Mesothelial cell of epicardium (in vitro differentiated cells): ENCODE data around the gene LRP5. TPM values are rescaled to one million over a fixed set of nuclear protein-coding genes. Genes with fewer than 3 reads are reported as not detected.

Experiments used
- DNase-seq, 2 experiments: peaks; one replicate each; pipeline ENCODE4 v3.0.0; 2021; ENCODE audit warnings: low spot score in 2 of 2; ENCODE audit not compliant: unreplicated experiment in 2 of 2
- H3K27ac Mint-ChIP-seq: 2 replicates; pipeline ENCODE4 v1.8.0; 2021; ENCODE audit warnings: mixed read lengths
- H3K27me3 Mint-ChIP-seq: 2 replicates; pipeline ENCODE4 v1.8.0; 2021; ENCODE audit warnings: low read depth, mixed read lengths
- H3K36me3 Mint-ChIP-seq: 2 replicates; pipeline ENCODE4 v1.8.0; 2021; ENCODE audit warnings: mixed read lengths
- H3K4me1 Mint-ChIP-seq: 2 replicates; pipeline ENCODE4 v1.8.0; 2021; ENCODE audit warnings: mixed read lengths
- H3K4me3 Mint-ChIP-seq: 2 replicates; pipeline ENCODE4 v1.8.0; 2021; ENCODE audit warnings: mild to moderate bottlenecking, moderate library complexity, mixed read lengths
- H3K9me3 Mint-ChIP-seq: 2 replicates; pipeline ENCODE4 v1.8.0; 2021; ENCODE audit warnings: mixed read lengths
- total RNA-seq: library from RNA; stranded (reverse); gene quantifications from 3 replicates; pipeline ENCODE4 v1.2.1, GENCODE V29; 2021
- TF ChIP-seq, protein P1 (sequence below): fragments of 200-600 bp; sonication (generic); IDR thresholded peaks from one replicate; pipeline ENCODE4 v1.5.0; 2021; ENCODE audit warnings: antibody characterized with exemption; ENCODE audit not compliant: unreplicated experiment

The LRP5 gene
- 72.5 to 76.6 TPM (median 74.7 TPM) in 3 replicates for total RNA-seq

DNA sequence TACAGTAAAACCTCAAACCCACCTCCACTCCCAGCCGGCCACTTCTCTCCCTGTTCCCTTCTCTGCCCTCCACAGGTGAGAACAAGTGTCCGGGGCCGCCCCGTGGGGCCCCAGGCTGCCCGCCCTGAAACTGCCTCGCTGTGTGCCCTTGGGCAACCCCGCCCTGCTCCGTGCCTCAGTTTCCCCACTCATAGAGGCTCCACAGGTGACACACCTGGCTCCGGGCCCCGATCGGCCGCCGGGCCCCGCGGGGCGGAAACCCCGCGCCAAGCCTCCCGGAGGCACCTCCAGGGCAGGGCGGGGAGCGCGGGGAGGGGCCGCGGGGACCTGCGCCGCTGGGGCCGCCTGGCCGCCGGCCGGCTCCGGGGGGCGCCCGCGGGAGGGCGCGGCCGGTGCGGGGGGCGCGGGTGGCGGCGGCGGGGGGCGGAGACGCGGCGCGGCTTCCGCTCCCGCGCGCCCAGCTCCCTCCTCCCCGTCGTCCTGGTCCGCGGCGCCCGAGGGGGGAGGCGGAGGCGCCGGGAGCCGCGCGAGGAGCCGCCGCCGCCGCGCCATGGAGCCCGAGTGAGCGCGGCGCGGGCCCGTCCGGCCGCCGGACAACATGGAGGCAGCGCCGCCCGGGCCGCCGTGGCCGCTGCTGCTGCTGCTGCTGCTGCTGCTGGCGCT is at the start of gene LRP5:
Gene LRP5, plus strand, starts transcription at position 475 of the 663 bp plus-strand sequence. Its CDS starts 124 bp downstream, at position 599.
- TF ChIP-seq, protein P1, sequence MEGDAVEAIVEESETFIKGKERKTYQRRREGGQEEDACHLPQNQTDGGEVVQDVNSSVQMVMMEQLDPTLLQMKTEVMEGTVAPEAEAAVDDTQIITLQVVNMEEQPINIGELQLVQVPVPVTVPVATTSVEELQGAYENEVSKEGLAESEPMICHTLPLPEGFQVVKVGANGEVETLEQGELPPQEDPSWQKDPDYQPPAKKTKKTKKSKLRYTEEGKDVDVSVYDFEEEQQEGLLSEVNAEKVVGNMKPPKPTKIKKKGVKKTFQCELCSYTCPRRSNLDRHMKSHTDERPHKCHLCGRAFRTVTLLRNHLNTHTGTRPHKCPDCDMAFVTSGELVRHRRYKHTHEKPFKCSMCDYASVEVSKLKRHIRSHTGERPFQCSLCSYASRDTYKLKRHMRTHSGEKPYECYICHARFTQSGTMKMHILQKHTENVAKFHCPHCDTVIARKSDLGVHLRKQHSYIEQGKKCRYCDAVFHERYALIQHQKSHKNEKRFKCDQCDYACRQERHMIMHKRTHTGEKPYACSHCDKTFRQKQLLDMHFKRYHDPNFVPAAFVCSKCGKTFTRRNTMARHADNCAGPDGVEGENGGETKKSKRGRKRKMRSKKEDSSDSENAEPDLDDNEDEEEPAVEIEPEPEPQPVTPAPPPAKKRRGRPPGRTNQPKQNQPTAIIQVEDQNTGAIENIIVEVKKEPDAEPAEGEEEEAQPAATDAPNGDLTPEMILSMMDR = no peak
- H3K9me3 Mint-ChIP-seq = no peaks in the 10 kb centered on the region
- DNase-seq = peak; percentile 44 to 48
- peak within 1 kb of the TSS; percentile 94 for H3K4me3 Mint-ChIP-seq
- H3K36me3 Mint-ChIP-seq = no peaks in the 10 kb centered on the region
- peak within 1 kb of the TSS; percentile 96 for H3K27ac Mint-ChIP-seq
- no peaks in the 10 kb centered on the region for H3K27me3 Mint-ChIP-seq
- H3K4me1 Mint-ChIP-seq = peaks cover 30% of the 10 kb centered on the region

DNA sequence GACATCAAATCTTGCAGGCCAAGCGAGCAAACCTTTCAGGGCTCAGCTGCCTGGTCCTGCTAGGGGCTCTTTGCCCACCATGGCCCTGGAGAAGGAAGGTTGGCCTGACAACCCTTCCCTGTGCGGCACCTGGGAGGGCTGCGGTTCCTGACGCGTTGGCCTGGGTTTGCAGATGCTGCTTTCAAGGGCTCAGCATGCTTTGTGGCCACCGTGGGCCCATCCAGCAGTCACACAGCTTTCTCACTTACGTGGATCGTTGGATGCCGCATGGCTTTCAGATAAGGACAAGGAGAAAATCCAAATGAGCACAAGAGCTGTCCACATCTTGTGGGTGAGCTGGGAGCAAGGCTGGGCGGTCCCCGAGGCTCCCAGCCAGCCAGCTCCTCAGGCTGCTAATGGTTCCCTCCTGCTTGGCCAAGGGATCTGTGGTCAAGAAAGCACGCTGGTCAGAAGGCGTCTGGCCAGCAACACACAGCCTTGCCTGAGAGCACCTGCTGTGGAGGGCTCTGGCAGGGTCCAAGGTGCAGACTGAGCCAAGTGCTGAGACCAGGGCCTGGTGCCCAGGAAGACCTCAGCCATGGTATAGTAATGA is 48.9 kb upstream of the LRP5 start:
- TF ChIP-seq, protein P1 = no peak
- DNase-seq = no peak
- Mint-ChIP-seq H3K4me3 (no peak overlapping the region), H3K27ac (no peak overlapping the region), H3K27me3 (no peaks in the 10 kb centered on the region), H3K9me3 (no peaks in the 10 kb centered on the region), H3K36me3 (peaks cover 29% of the 10 kb centered on the region), H3K4me1 (no peaks in the 10 kb centered on the region)

DNA sequence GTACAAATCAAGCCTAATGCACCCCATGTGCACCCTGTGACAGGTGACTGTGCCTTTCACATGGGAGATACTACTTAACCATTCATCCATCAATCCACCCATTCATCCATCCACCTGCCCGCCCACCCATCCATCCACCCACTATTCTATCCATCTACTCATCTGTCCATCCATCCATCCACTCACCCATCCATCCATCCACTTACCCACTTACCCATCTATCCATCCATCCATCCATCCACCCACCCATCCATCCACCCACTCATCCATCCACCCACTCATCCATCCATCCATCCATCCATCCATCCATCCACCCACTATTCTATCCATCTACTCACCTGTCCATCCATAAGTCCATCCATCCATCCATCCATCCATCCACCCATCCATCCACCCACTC is 48.1 kb upstream of the LRP5 start:
- DNase-seq = no peak
- peaks cover 29% of the 10 kb centered on the region for H3K36me3 Mint-ChIP-seq
- TF ChIP-seq, protein P1 = no peak
- H3K9me3 Mint-ChIP-seq = no peaks in the 10 kb centered on the region
- H3K27me3 Mint-ChIP-seq = no peaks in the 10 kb centered on the region
- no peak overlapping the region for H3K4me3 Mint-ChIP-seq
- no peak overlapping the region for H3K27ac Mint-ChIP-seq
- H3K4me1 Mint-ChIP-seq = peaks cover 2% of the 10 kb centered on the region

DNA sequence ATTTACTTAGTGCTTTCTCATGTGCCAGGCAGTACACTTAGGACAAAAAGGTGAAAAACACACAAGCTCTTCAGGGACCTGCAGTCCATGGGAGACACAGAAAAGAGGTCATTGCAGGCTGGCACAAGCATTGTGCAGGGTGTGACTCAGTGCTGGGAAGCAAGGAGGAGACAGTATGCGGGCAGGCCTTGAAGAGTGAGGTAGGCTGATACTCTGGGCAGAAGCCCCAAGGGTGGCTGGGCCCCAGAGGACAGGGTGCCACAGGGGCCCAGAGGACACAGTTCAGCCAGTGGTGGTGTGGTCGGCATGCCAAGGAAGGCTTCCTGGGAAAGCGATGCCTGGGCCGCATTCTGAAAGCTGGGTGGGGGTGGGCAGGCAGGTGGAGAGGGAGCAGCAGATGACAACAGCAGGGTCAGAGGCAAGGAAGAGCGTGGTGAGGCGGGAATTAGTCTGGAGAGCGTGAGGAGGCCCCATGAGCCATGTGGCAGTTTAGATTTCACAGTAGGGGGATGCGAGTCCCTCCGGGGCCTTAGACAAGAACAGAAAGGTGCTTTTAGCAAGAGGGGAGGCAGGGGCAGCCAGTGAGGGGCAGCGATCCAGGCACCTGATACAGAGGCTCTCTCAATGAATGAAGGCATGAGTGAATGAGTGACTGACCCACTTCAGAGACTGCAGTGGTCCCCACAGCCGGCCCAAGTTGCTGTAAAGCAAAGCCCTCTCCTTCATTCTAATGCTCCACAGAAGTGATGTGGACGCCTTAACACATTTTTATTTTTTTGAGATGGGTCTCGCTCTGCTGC is 47.5 kb upstream of the LRP5 start:
- DNase-seq = no peak
- H3K36me3 Mint-ChIP-seq = peaks cover 29% of the 10 kb centered on the region
- H3K27ac Mint-ChIP-seq = no peak overlapping the region
- no peaks in the 10 kb centered on the region for H3K9me3 Mint-ChIP-seq
- no peak overlapping the region for H3K4me3 Mint-ChIP-seq
- H3K4me1 Mint-ChIP-seq = peaks cover 8% of the 10 kb centered on the region
- H3K27me3 Mint-ChIP-seq = no peaks in the 10 kb centered on the region
- TF ChIP-seq, protein P1 = no peak

DNA sequence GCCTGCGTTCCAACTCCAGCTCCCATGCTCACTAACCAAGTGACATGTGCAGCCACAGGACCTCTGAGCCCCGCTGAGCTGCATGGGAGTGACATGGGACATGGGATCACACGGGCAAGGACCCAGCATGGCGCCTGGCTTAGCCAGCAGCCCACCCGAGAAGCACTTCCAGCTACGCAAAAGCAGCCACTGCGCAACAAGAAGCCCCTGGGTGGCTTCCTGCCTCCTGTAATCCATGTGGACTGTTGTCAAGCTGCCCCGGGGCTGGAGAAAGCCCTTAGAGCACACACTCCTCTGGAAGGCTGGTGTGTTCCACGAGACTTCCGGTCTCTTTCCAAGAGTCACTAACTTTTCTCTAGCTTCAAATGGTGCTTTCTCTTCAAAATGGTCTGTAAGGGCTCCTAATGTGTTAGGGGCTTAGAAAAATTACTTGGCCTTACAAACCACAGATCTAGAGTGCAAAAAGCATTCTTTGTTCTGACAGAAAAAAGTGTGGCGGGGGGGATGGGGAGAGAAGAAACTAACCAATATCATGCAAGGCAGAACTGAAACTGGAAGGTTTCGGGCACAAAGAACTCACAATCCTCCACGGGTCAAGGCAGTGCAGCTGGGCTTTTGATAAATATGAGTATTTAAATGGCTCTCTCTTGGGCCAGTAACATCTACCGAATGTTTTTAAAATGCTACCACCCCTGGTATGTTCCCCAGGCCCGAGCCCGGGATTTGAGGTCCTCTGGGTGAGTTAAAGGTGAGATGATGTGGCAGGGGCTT is 46.1 kb upstream of the LRP5 start:
- TF ChIP-seq, protein P1 = no peak
- Mint-ChIP-seq H3K36me3 (peaks cover 27% of the 10 kb centered on the region), H3K4me1 (peaks cover 19% of the 10 kb centered on the region), H3K27me3 (no peaks in the 10 kb centered on the region), H3K27ac (no peak overlapping the region), H3K9me3 (no peaks in the 10 kb centered on the region), H3K4me3 (no peak overlapping the region)
- no peak for DNase-seq
